Chondrocyte (in vitro differentiated cells): ENCODE data around the gene NCKAP1. TPM values are rescaled to one million over a fixed set of nuclear protein-coding genes. Genes with fewer than 3 reads are reported as not detected.

Experiments
- DNase-seq: peaks from one replicate; pipeline ENCODE4 v3.0.0; 2021; ENCODE audit warnings: mixed read lengths, low spot score
- H3K27ac Mint-ChIP-seq: one replicate; pipeline ENCODE4 v1.8.0; 2021; ENCODE audit warnings: mild to moderate bottlenecking, moderate library complexity, mixed read lengths; ENCODE audit not compliant: unreplicated experiment
- H3K27me3 Mint-ChIP-seq: 2 replicates; pipeline ENCODE4 v1.8.0; 2021; ENCODE audit warnings: low read depth, mixed read lengths
- H3K36me3 Mint-ChIP-seq: 2 replicates; pipeline ENCODE4 v1.8.0; 2021; ENCODE audit warnings: low read depth, mixed read lengths
- H3K4me1 Mint-ChIP-seq: 2 replicates; pipeline ENCODE4 v1.8.0; 2021; ENCODE audit warnings: low read depth, mild to moderate bottlenecking, mixed read lengths
- H3K4me3 Mint-ChIP-seq: one replicate; pipeline ENCODE4 v1.8.0; 2021; ENCODE audit warnings: mild to moderate bottlenecking, moderate library complexity, mixed read lengths; ENCODE audit not compliant: unreplicated experiment
- H3K9me3 Mint-ChIP-seq: 2 replicates; pipeline ENCODE4 v1.8.0; 2021; ENCODE audit warnings: low read depth, mixed read lengths
- total RNA-seq: library from RNA; stranded (reverse); gene quantifications from 3 replicates; pipeline ENCODE4 v1.2.1, GENCODE V29; 2021
- TF ChIP-seq, protein P1 (sequence below): fragments of 200-600 bp; sonication (generic); IDR thresholded peaks from 2 replicates; pipeline ENCODE4 v1.5.0; 2021; ENCODE audit warnings: antibody characterized with exemption, mild to moderate bottlenecking, moderate library complexity

The NCKAP1 gene
- total RNA-seq, 1 donor from 2014 or later: 189 TPM

GRCh38 chr2:183078163-183078463, 39.9 kb upstream of the NCKAP1 start:
- H3K9me3 Mint-ChIP-seq: no peaks in the 10 kb centered on the region
- no peaks in the 10 kb centered on the region for H3K36me3 Mint-ChIP-seq
- peaks cover 17% of the 10 kb centered on the region for H3K4me1 Mint-ChIP-seq
- TF ChIP-seq, protein P1, sequence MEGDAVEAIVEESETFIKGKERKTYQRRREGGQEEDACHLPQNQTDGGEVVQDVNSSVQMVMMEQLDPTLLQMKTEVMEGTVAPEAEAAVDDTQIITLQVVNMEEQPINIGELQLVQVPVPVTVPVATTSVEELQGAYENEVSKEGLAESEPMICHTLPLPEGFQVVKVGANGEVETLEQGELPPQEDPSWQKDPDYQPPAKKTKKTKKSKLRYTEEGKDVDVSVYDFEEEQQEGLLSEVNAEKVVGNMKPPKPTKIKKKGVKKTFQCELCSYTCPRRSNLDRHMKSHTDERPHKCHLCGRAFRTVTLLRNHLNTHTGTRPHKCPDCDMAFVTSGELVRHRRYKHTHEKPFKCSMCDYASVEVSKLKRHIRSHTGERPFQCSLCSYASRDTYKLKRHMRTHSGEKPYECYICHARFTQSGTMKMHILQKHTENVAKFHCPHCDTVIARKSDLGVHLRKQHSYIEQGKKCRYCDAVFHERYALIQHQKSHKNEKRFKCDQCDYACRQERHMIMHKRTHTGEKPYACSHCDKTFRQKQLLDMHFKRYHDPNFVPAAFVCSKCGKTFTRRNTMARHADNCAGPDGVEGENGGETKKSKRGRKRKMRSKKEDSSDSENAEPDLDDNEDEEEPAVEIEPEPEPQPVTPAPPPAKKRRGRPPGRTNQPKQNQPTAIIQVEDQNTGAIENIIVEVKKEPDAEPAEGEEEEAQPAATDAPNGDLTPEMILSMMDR: no peak
- DNase-seq: no peak
- H3K27ac Mint-ChIP-seq: peak overlapping the region; percentile 88
- peak overlapping the region; percentile 84 for H3K4me3 Mint-ChIP-seq
- H3K27me3 Mint-ChIP-seq: no peaks in the 10 kb centered on the region

- Mint-ChIP-seq H3K4me1 (peaks cover 4% of the 10 kb centered on the region), H3K36me3 (no peaks in the 10 kb centered on the region), H3K4me3 (no peak overlapping the region), H3K27ac (no peak overlapping the region), H3K27me3 (no peaks in the 10 kb centered on the region), H3K9me3 (no peaks in the 10 kb centered on the region)
- DNase-seq: no peak
- TF ChIP-seq, protein P1: no peak
These were observed 33.9 kb upstream of the NCKAP1 start for GRCh38 chr2:183072177-183072576.

GRCh38 chr2:183070942-183071844, 32.9 kb upstream of the NCKAP1 start:
- no peaks in the 10 kb centered on the region for H3K36me3 Mint-ChIP-seq
- H3K4me1 Mint-ChIP-seq: peaks cover 4% of the 10 kb centered on the region
- peaks cover 3% of the 10 kb centered on the region for H3K27me3 Mint-ChIP-seq
- H3K9me3 Mint-ChIP-seq: no peaks in the 10 kb centered on the region
- TF ChIP-seq, protein P1: peak; percentile 75
- no peak overlapping the region for H3K27ac Mint-ChIP-seq
- no peak overlapping the region for H3K4me3 Mint-ChIP-seq
- peak; percentile 90 for DNase-seq

- Mint-ChIP-seq H3K4me3 (no peak overlapping the region), H3K4me1 (peaks cover 4% of the 10 kb centered on the region), H3K36me3 (no peaks in the 10 kb centered on the region), H3K9me3 (no peaks in the 10 kb centered on the region), H3K27ac (no peak overlapping the region), H3K27me3 (peaks cover 3% of the 10 kb centered on the region)
- TF ChIP-seq, protein P1: no peak
- DNase-seq: no peak
These were observed 30.9 kb upstream of the NCKAP1 start for GRCh38 chr2:183069174-183069573.

GRCh38 chr2:183068561-183068960, 30.3 kb upstream of the NCKAP1 start:
- DNase-seq: no peak
- TF ChIP-seq, protein P1: no peak
- no peaks in the 10 kb centered on the region for H3K9me3 Mint-ChIP-seq
- peaks cover 3% of the 10 kb centered on the region for H3K27me3 Mint-ChIP-seq
- no peak overlapping the region for H3K27ac Mint-ChIP-seq
- no peak overlapping the region for H3K4me3 Mint-ChIP-seq
- H3K4me1 Mint-ChIP-seq: peaks cover 4% of the 10 kb centered on the region
- H3K36me3 Mint-ChIP-seq: no peaks in the 10 kb centered on the region
